Activated T-cell treated with anti-CD3 and anti-CD28 coated beads for 48 hours (primary cell): Measurements from ENCODE around the gene ZFYVE28.
A peak's percentile ranks its signal among the peaks of the same experiment; 100 is the strongest.
"Not testable (repeated sequence)": the region's sequence is repeated elsewhere in the genome, so short reads cannot be mapped to it uniquely, and the experiment has no call there.

Experiments
- DNase-seq: peaks from one replicate; pipeline ENCODE4 v3.0.0-alpha.2; 2020; ENCODE audit warnings: low read depth

Gene ZFYVE28

GRCh38 chr4:2289311-2289954 lies 129.0 kb downstream of the ZFYVE28 start:
- DNase-seq = no peak

GRCh38 chr4:2288051-2288541 lies 130.3 kb downstream of the ZFYVE28 start:
- DNase-seq = no peak

DNA sequence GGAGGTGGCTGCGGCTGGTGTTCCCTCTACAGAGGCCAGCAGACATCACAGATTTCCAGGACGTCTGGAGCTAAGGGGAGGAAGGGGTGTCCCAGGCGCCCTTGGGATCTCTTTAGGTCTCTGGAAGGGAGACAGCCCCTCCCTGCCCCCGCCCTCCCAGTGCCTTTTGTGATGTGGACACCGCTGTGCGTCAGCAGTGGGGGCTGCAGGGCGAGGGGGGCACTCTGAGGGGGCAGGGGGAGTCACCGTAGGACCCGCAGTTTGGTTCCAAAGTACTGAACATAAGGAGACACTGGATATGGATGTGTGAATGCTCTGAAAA lies 130.9 kb downstream of the ZFYVE28 start:
- DNase-seq = no peak

GRCh38 chr4:2286904-2287593 lies 131.4 kb downstream of the ZFYVE28 start:
- DNase-seq = no peak

DNA sequence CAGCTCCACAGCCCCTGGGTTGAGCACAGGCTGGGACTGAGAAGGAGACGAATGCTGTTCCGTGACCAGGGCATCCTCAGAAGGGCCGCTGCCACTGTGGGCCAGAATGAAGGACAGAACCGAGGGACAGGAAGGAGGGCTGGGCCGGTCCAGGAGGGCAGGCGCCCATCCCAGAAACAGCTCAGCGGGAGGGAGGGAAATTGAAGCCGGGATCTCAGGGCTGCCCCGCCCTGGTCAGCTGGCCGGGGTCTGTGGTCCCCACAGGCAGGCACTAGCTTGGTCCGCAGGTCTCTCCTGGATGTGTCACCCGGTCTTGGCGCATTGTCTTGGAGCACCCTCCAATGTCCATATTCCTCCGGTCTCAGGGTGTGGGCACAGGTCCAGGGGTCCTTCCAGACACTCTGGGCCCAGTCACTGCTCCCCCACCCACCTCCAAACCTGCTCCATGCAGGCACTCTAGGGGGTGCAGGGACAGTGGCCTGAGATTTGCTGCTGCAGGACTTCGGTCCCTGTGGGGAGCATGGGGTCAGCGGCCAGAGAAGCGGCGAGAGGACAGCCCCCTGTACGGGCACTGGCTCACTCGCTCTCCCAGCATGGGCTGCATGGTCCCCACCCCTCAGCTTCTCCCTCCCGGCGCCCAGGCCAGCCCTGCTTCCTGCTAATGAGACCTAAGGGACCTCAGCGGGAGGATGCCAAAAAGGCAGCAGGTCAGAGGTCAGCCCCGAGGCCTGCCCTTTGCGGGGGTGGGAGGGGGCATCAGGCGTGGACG lies 132.6 kb downstream of the ZFYVE28 start:
- DNase-seq = no peak

- no peak for DNase-seq
Measured at GRCh38 chr4:2284934-2285612, 133.4 kb downstream of the ZFYVE28 start.

- no peak for DNase-seq
Measured at GRCh38 chr4:2284161-2284933, 134.1 kb downstream of the ZFYVE28 start.

DNA sequence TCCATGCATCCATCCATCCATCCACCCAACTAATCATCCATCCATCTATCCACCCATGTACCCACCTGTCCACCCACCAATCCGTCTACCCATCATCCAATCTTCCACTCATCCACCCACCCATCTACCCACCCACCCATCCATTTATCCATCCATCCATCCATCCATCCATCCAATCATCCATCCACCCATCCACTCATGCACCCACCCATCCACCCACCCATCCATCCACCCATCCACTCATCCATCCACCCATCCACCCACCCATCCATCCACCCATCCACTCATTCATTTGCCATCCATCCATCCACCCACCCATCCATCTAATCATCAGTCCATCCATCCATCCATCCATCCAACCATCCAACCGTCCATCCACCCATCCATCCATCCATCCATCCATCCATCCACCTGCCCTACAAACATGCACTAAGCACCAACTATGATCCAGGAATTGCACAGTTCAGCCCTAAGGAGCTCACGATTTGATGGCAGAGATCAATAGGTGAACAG lies 135.2 kb downstream of the ZFYVE28 start:
- DNase-seq = no peak

- DNase-seq = peak; percentile 25
Measured at GRCh38 chr4:2281575-2282343, 136.7 kb downstream of the ZFYVE28 start.

DNA sequence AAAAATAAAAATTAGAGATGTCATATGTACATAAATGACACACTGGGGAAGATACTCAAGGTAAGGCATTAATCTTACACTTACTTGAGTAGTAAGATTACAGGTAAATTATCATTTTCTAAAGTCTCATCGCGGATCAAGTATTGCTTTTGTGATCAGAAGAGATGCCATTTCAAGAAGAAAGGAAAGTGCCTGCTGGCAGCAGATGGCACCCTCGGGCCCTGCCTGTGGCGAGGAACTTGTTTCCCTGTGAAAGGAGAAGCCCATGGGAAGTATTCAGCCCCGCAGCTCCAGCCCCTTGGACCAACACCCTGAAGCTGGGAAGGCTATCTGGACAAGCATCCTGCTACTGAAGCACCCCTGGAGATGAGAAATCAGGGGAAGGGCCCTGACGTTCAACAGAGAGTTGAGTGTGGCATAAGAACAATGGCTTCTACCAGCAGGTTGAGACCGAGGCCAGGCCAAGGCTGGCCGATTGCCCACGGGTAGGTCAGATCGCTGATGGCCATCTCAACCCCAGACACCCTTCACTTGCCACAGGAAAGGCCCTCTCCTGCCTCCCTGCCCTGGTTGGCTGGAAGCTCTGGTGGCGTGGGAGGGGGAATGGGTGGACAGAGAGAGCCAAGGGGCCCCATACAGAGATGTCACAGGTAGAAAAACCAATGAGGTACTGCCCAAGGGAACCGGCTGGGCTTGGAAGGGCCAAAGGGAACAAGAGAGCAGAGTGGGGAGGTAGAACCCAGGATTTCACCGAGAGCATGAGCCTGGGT lies 137.7 kb downstream of the ZFYVE28 start:
- no peak for DNase-seq

GRCh38 chr4:2277956-2278355 lies 140.5 kb downstream of the ZFYVE28 start:
- DNase-seq = no peak

DNA sequence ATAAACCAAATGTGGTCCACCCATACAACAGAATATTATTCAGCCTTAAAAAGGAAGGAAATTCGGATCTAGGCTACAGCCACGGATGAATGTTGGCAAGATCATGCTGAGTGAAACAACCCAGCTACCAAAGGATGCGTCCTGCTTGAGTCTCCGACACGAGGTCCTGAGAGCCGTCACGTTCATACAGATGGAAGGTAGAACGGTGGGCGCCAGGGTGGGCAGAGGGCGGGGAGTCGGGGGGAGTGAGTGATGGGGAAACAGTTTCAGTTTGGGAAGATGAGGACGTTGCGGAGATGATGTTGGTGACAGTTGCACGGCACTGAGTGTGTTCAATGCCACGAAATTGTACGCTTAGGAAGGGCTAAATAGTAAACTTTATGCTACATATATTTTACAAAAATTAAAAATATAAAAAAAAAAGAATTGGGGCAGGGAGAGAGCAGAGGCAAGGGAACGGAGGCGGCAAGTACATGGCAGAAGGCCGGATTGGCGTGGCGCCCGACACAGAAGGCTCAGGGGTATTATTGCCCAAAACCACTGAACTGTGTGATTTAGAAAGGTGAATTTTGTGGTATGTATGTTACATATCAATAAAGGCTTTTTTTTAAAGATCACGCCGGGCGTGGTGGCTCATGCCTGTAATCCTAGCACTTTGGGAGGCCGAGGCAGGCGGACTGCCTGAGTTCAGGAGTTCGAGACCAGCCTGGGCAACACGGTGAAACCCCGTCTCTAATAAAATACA lies 141.7 kb downstream of the ZFYVE28 start:
- no peak for DNase-seq

DNA sequence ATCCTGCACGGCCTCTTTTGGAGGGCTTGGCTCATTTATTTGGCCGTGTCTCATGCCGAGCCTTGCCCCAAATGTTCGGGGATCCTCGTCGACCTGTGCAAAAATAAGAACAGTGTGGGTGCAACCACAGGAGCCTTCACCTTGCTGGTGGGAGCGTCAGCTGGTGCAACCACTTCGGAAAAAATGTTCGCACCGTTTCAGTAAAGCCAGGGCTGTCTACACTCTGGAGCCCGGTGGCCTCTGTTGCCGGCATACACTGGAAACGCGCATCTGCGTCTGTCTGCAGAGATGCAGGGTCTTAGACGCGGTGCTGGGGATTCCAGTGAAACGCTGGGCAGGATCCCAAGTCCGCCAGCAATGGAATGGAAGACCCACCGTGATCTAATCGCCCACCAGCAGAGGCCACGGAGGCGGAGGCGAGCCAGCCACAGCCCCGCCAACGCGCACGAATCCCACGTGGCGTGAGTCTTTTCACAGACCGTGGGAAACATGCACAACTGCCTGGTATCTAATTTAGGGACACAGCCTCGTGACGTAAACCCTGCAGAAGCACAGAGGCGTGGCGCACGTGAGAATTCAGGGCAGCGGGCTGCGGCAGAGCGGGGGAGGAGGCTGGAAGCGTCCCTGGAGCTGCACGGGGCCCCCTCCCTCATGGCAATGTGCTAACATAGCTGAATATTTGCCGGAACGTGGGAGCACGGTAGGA lies 142.7 kb downstream of the ZFYVE28 start:
- DNase-seq = no peak

DNA sequence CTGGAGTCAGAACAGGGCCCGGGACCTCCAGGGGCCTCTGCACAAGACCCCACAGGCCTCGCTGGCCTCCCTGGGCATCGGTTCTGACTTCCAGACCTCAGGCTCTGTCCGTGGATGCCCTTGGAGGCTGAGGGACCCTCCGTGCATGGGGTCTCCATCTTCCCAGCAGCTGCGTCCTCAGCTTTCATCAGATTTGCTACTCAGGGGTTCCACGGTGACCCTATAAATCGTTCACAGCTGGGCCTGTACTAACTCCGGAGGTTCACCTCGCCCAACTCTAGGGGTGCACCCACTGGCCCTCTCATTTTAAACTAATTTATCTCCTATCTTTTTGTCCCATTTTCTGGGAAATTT lies 143.4 kb downstream of the ZFYVE28 start:
- not testable (repeated sequence) for DNase-seq

DNA sequence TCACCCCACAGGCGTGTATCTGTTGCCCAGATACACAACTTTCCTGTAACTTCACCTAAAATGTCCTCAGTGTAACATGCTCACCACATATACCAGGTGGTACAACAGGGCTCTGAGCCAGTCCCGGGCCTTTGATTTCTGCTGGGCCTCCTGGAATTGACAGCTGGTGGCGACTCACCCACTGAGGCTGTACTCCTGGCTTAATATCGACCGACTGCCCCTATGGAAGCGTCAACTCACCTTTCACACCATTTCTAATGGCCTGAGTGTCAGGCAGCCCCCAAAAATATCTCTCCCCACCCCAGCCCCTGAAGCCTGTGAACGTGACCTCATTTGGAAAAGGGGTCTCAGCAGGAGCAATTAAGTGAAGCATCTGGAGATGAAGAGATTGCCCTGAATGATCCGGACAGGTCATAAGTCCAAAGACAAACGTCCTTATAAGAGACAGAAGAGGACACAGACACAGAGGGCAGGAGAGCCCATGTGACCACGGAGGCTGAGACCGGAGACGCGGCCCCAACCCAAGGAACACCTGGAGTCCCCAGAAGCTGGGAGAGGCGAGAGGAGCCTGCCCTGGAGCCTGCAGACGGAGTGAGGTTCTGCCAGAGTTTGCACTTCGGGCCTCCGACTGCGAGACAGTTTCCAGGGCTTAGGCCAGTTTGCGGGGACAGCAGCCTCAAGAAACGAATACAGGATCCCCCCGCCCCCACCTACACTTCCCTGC lies 144.0 kb downstream of the ZFYVE28 start:
- DNase-seq = no peak

- no peak for DNase-seq
Measured at GRCh38 chr4:2273657-2274319, 144.7 kb downstream of the ZFYVE28 start.

- DNase-seq = no peak
Measured at GRCh38 chr4:2273221-2273620, 145.2 kb downstream of the ZFYVE28 start.

DNA sequence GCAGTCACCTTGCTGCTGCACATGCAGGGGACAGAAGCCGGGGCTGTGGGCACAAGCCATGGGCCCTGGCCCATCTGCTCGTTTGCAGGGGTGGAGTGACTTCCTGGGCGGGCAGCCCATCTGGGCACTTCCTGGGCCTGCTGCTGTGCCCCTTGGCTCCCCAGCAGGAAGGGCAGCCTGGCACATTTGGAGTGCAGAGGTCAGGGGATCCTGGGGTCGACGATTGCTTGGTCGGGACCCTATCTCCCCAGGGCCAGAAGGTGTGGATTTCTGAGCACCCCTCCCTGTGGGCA lies 145.7 kb downstream of the ZFYVE28 start:
- DNase-seq = no peak
